ENCODE measurements around the gene RNF146.
A peak's percentile ranks its signal among the peaks of the same experiment; 100 is the strongest.
"Not testable (repeated sequence)": the region's sequence is repeated elsewhere in the genome, so short reads cannot be mapped to it uniquely, and the experiment has no call there.

Gene RNF146

GRCh38 chr6:127266178-127266891, at the start of gene RNF146:
RNF146 (plus strand) TSS chr6:127266864; CDS start chr6:127280339, 13,475 bp downstream.
- peak; percentile 62 for DNase-seq (ENCODE audit: low read depth)

GRCh38 chr6:127219869-127220268, 46.8 kb upstream of the RNF146 start:
- no peak for DNase-seq (ENCODE audit: low read depth)

- no peak for DNase-seq (ENCODE audit: low read depth)
Observed at GRCh38 chr6:127221201-127221600, 45.5 kb upstream of the RNF146 start.

- DNase-seq (ENCODE audit: low read depth): no peak
Observed at GRCh38 chr6:127222418-127222817, 44.2 kb upstream of the RNF146 start.

- DNase-seq (ENCODE audit: low read depth): no peak
Observed at GRCh38 chr6:127225497-127225896, 41.2 kb upstream of the RNF146 start.

- not testable (repeated sequence) for DNase-seq (ENCODE audit: low read depth)
Observed at GRCh38 chr6:127233819-127234218, 32.8 kb upstream of the RNF146 start.

GRCh38 chr6:127243501-127243900, 23.2 kb upstream of the RNF146 start:
- no peak for DNase-seq (ENCODE audit: low read depth)

- no peak for DNase-seq (ENCODE audit: low read depth)
Observed at GRCh38 chr6:127247114-127248096, 19.3 kb upstream of the RNF146 start.

GRCh38 chr6:127249621-127250020, 17.0 kb upstream of the RNF146 start:
- no peak for DNase-seq (ENCODE audit: low read depth)

GRCh38 chr6:127255286-127255685, 11.4 kb upstream of the RNF146 start:
- DNase-seq (ENCODE audit: low read depth): no peak

- DNase-seq (ENCODE audit: low read depth): no peak
Observed at GRCh38 chr6:127262896-127263295, 3.8 kb upstream of the RNF146 start.

- DNase-seq (ENCODE audit: low read depth): no peak
Observed at GRCh38 chr6:127263481-127263880, 3.2 kb upstream of the RNF146 start.

GRCh38 chr6:127266892-127267645, 405 bp downstream of the RNF146 start:
- DNase-seq (ENCODE audit: low read depth): peak; percentile 33

GRCh38 chr6:127267646-127268625, 1.3 kb downstream of the RNF146 start:
- no peak for DNase-seq (ENCODE audit: low read depth)

GRCh38 chr6:127272576-127272975, 5.9 kb downstream of the RNF146 start:
- no peak for DNase-seq (ENCODE audit: low read depth)

- no peak for DNase-seq (ENCODE audit: low read depth)
Observed at GRCh38 chr6:127273499-127273898, 6.8 kb downstream of the RNF146 start.

- no peak for DNase-seq (ENCODE audit: low read depth)
Observed at GRCh38 chr6:127276331-127276730, 9.7 kb downstream of the RNF146 start.

GRCh38 chr6:127277878-127278843, 11.5 kb downstream of the RNF146 start:
- DNase-seq (ENCODE audit: low read depth): no peak

GRCh38 chr6:127279815-127280214, 13.2 kb downstream of the RNF146 start:
- no peak for DNase-seq (ENCODE audit: low read depth)

- DNase-seq (ENCODE audit: low read depth): no peak
Observed at GRCh38 chr6:127282184-127282583, 15.5 kb downstream of the RNF146 start.
